Right kidney (tissue), 1 donor: ENCODE measurements around the gene ACLY.
"Not testable (repeated sequence)": the region's sequence is repeated elsewhere in the genome, so short reads cannot be mapped to it uniquely, and the experiment has no call there.

Source experiments
- DNase-seq: peaks from one replicate; pipeline ENCODE4 v3.0.0-alpha.2; 2016

The ACLY gene

GRCh38 chr17:41835214-41835799, 83.4 kb downstream of the ACLY start:
- no peak for DNase-seq

GRCh38 chr17:41829961-41830360, 88.8 kb downstream of the ACLY start:
- not testable (repeated sequence) for DNase-seq

GRCh38 chr17:41825175-41825845, 93.4 kb downstream of the ACLY start:
- DNase-seq: no peak

DNA sequence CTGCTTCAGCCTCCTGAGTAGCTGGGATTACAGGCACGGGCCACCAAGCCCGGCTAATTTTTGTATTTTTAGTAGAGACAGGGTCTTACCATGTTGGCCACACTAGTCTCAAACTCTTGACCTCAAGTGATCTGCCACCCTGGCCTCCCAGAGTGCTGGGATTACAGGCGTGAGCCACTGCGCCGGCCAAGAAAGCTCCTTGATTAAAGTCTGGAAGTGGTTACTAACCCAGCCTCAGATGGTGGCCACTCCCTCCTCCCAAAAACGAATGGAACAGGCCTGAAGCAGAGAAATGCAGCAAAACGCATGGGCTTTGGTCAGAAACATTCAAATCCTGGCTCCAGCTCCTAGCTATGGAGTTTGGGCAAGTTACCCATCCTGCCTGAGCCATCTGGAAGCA, 94.7 kb downstream of the ACLY start:
- no peak for DNase-seq

DNA sequence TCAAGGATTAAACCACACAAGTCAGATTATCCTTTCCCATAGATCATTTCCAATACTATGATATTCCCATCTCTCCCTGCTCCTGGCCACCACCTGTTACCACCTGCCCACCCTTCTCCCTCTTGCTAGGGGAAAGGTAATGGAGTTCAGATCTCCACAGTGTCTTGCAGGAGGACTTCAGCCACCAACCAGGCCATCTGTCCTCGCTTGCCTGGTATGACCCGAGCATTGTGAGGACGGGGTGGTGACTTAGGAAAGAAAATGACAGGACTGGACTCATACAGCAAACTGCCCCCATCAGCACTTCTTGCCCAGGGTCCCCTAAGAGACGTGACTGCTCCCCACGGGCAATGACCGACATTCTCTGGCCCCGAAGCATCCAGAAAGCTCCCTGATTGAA, 95.2 kb downstream of the ACLY start:
- DNase-seq: no peak

DNA sequence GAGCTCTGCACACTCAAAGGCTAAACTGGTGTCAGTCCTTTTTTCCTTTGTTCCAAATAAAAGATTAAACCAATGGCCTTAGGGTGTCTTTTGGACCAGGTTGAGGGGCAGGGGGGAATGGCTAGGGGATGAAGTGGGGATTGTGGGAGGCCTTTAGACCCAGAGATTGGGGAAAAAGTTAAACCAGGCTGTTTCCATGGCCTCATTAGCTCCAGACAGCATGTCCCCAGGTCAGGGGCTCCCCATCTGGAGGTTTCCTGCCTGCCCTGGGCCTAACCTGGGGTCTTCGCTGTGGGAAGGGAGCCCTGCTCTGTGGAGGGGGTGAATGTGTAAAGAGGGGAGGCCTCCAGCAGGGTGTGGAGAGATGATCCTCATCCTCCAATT, 95.6 kb downstream of the ACLY start:
- no peak for DNase-seq

DNA sequence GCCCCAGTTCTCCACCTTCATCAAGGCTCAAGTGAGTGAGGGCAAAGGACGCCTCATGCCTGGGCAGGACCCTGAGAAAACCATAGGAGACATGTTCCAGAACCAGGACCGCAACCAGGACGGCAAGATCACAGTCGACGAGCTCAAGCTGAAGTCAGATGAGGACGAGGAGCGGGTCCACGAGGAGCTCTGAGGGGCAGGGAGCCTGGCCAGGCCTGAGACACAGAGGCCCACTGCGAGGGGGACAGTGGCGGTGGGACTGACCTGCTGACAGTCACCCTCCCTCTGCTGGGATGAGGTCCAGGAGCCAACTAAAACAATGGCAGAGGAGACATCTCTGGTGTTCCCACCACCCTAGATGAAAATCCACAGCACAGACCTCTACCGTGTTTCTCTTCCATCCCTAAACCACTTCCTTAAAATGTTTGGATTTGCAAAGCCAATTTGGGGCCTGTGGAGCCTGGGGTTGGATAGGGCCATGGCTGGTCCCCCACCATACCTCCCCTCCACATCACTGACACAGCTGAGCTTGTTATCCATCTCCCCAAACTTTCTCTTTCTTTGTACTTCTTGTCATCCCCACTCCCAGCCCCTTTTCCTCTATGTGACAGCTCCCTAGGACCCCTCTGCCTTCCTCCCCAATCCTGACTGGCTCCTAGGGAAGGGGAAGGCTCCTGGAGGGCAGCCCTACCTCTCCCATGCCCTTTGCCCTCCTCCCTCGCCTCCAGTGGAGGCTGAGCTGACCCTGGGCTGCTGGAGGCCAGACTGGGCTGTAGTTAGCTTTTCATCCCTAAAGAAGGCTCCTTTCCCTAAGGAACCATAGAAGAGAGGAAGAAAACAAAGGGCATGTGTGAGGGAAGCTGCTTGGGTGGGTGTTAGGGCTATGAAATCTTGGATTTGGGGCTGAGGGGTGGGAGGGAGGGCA, 96.3 kb downstream of the ACLY start:
- DNase-seq: no peak

GRCh38 chr17:41821776-41822175, 97.0 kb downstream of the ACLY start:
- no peak for DNase-seq

DNA sequence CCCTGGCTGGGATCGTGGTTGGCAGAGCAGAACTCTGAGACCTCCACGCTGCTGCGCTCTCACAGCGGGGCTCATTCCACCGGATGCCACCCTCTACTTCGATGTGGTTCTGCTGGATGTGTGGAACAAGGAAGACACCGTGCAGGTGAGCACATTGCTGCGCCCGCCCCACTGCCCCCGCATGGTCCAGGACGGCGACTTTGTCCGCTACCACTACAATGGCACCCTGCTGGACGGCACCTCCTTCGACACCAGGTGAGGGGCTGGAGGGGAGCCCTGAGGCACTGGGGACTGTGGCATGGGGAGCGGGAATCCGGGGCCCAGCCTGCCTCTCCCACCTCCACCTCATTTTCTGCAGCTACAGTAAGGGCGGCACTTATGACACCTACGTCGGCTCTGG, 100.7 kb downstream of the ACLY start:
- no peak for DNase-seq
